ENCODE data around the gene IFRD2. TPM values are rescaled to one million over a fixed set of nuclear protein-coding genes. Genes with fewer than 3 reads are reported as not detected.

IFRD2 gene
- total and polyA plus RNA-seq, 2 of the 13 experiments (the other 11 are each of a cell fraction or from before 2014, with no cell fraction given) = 32.8 to 96.1 TPM

DNA sequence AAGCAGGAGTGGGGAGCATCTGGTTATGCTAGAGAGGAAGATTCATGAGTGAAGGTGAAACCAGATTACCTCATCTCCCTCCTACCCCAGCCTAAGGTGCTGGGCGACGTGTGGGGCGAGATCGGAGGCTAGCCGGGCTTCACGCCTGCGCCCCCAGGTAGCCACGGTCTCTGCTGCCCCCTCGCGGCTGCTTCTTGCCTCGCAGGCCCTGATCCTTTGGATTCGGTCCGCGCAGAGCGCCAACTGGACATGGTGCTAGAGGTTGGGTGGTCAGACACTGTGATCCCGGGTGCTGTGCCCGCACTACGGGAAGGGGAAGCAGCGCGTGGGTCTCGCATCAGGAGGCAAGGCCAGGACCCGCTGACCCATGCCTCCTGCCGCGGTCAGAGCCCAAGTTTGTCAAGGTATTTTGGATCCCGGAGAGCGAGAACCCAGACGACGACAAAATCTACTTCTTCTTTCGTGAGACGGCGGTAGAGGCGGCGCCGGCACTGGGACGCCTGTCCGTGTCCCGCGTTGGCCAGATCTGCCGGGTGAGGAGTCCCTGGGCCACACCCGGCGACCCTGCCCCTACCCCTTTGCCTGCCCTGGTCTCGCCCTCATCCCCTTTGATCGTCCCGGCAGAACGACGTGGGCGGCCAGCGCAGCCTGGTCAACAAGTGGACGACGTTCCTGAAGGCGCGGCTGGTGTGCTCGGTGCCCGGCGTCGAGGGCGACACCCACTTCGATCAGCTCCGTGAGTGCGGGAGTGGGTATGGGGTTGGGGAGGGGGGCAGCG lies 19.1 kb downstream of the IFRD2 start (continued):
- TF ChIP-seq ZNF747 (CRISPR knock-in tag; IDR thresholded peaks at IDR 0.05; ENCODE audit: borderline replicate concordance) (no peak), SRSF4 (IDR thresholded peaks at IDR 0.05; ENCODE audit: low read depth, low read length, poor library complexity, severe bottlenecking) (no peak), KAT7 (CRISPR knock-in tag; IDR thresholded peaks at IDR 0.05; ENCODE audit: borderline replicate concordance) (peak; percentile 52; the same call in 1 of the 2 replicates), MAZ (IDR thresholded peaks at IDR 0.05; ENCODE audit: borderline replicate concordance, low read depth, low read length) (no peak; the same call in 1 of the 2 replicates), MAZ (CRISPR knock-in tag; IDR thresholded peaks at IDR 0.05; ENCODE audit: low read depth) (no peak), ZNF790 (CRISPR knock-in tag; IDR thresholded peaks at IDR 0.05; ENCODE audit: borderline replicate concordance) (no peak), ZFAT (CRISPR knock-in tag; conservative IDR thresholded peaks at IDR 0.05) (no peak), RFX3 (CRISPR knock-in tag; IDR thresholded peaks at IDR 0.05) (no peak), ZNF121 (CRISPR knock-in tag; IDR thresholded peaks at IDR 0.05) (no peak), AHR (CRISPR knock-in tag; IDR thresholded peaks at IDR 0.05) (no peak), ELF3 (CRISPR knock-in tag; IDR thresholded peaks at IDR 0.05) (peak; percentile 43; the same call in 1 of the 2 replicates), NPAS2 (CRISPR knock-in tag; IDR thresholded peaks at IDR 0.05; ENCODE audit: borderline replicate concordance) (no peak), JUND (CRISPR knock-in tag; IDR thresholded peaks at IDR 0.05) (peak; percentile 61; the same call in 1 of the 2 replicates), MIER2 (CRISPR knock-in tag; IDR thresholded peaks at IDR 0.05) (0 out of 2 replicates have a peak, but pooled peaks have one; percentile 45), FOXM1 (CRISPR knock-in tag; IDR thresholded peaks at IDR 0.05) (no peak), SRSF1 (optimal IDR thresholded peaks at IDR 0.05; ENCODE audit: low read depth, low read length) (no peak), ZNF850 (CRISPR knock-in tag; conservative IDR thresholded peaks at IDR 0.05) (no peak)
- TF ChIP-seq, protein P1, sequence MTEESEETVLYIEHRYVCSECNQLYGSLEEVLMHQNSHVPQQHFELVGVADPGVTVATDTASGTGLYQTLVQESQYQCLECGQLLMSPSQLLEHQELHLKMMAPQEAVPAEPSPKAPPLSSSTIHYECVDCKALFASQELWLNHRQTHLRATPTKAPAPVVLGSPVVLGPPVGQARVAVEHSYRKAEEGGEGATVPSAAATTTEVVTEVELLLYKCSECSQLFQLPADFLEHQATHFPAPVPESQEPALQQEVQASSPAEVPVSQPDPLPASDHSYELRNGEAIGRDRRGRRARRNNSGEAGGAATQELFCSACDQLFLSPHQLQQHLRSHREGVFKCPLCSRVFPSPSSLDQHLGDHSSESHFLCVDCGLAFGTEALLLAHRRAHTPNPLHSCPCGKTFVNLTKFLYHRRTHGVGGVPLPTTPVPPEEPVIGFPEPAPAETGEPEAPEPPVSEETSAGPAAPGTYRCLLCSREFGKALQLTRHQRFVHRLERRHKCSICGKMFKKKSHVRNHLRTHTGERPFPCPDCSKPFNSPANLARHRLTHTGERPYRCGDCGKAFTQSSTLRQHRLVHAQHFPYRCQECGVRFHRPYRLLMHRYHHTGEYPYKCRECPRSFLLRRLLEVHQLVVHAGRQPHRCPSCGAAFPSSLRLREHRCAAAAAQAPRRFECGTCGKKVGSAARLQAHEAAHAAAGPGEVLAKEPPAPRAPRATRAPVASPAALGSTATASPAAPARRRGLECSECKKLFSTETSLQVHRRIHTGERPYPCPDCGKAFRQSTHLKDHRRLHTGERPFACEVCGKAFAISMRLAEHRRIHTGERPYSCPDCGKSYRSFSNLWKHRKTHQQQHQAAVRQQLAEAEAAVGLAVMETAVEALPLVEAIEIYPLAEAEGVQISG (CRISPR knock-in tag; IDR thresholded peaks at IDR 0.05) = peak; percentile 96
- TF ChIP-seq, protein P2, sequence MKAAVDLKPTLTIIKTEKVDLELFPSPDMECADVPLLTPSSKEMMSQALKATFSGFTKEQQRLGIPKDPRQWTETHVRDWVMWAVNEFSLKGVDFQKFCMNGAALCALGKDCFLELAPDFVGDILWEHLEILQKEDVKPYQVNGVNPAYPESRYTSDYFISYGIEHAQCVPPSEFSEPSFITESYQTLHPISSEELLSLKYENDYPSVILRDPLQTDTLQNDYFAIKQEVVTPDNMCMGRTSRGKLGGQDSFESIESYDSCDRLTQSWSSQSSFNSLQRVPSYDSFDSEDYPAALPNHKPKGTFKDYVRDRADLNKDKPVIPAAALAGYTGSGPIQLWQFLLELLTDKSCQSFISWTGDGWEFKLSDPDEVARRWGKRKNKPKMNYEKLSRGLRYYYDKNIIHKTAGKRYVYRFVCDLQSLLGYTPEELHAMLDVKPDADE (CRISPR knock-in tag; IDR thresholded peaks at IDR 0.05) = no peak
- TF ChIP-seq, protein P3, sequence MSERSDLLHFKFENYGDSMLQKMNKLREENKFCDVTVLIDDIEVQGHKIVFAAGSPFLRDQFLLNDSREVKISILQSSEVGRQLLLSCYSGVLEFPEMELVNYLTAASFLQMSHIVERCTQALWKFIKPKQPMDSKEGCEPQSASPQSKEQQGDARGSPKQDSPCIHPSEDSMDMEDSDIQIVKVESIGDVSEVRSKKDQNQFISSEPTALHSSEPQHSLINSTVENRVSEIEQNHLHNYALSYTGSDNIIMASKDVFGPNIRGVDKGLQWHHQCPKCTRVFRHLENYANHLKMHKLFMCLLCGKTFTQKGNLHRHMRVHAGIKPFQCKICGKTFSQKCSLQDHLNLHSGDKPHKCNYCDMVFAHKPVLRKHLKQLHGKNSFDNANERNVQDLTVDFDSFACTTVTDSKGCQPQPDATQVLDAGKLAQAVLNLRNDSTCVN (CRISPR knock-in tag; IDR thresholded peaks at IDR 0.05; ENCODE audit: borderline replicate concordance) = 0 out of 2 replicates have a peak, but pooled peaks have one; percentile 14
- TF ChIP-seq, protein P4, sequence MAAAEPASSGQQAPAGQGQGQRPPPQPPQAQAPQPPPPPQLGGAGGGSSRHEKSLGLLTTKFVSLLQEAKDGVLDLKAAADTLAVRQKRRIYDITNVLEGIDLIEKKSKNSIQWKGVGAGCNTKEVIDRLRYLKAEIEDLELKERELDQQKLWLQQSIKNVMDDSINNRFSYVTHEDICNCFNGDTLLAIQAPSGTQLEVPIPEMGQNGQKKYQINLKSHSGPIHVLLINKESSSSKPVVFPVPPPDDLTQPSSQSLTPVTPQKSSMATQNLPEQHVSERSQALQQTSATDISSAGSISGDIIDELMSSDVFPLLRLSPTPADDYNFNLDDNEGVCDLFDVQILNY (CRISPR knock-in tag; conservative IDR thresholded peaks at IDR 0.05) = no peak
- TF ChIP-seq, protein P5, sequence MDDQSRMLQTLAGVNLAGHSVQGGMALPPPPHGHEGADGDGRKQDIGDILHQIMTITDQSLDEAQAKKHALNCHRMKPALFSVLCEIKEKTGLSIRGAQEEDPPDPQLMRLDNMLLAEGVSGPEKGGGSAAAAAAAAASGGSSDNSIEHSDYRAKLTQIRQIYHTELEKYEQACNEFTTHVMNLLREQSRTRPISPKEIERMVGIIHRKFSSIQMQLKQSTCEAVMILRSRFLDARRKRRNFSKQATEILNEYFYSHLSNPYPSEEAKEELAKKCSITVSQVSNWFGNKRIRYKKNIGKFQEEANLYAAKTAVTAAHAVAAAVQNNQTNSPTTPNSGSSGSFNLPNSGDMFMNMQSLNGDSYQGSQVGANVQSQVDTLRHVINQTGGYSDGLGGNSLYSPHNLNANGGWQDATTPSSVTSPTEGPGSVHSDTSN (CRISPR knock-in tag; IDR thresholded peaks at IDR 0.05; ENCODE audit: borderline replicate concordance) = no peak

Data from HepG2 (cell line).